ENCODE results near the gene JMJD6. TPM values are rescaled to one million over a fixed set of nuclear protein-coding genes. Genes with fewer than 3 reads are reported as not detected.
A peak's percentile ranks its signal among the peaks of the same experiment; 100 is the strongest.
"Not testable (repeated sequence)": the region's sequence is repeated elsewhere in the genome, so short reads cannot be mapped to it uniquely, and the experiment has no call there.

JMJD6 gene
- total RNA-seq, 4 donors from 2014 or later = 39.0 to 53.8 (median 47.2) TPM

DNA sequence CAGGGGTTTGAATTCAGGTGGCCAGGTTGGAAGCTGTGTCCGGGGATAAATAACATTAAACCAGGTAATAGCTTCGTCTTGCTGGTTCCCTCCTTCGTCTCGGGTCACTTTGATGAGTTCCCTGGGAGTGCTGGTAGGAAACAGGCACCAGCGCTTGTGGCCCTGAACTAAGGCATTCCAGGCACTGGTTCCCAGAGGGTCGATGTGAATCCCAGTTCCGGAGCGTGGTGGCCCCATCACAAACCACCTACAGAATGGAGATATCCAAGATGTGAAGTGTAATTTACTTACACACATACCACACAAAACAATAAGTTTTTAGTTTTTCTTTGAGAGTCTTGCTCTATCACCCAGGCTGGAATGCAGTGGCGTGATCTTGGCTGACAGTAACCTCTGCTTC, 2.6 kb downstream of the JMJD6 start:
- Histone ChIP-seq H3K9me3 (no peaks in the 10 kb centered on the region), H3K4me1 (peaks cover 2 to 68% (median 31%) of the 10 kb centered on the region in 3 donors), H3K36me3 (peaks cover 0 to 61% of the 10 kb centered on the region in 2 donors), H3K27ac (peak overlapping the region in 3 of 4 donors; percentile 44 to 100 (median 100)), H3K27me3 (no peaks in the 10 kb centered on the region), H3K4me3 (peak overlapping the region in 1 of 2 donors; percentile 77)
- WGBS, 2 donors (ENCODE audit: low coverage in 1 of 2) = 97% methylated on average over 3 of the region's 9 CpGs; no CpG with 5 or more reads in 1 of the 2 donors
- no peak for TF ChIP-seq POLR2A (IDR thresholded peaks at IDR 0.05)
- TF ChIP-seq, protein P1, sequence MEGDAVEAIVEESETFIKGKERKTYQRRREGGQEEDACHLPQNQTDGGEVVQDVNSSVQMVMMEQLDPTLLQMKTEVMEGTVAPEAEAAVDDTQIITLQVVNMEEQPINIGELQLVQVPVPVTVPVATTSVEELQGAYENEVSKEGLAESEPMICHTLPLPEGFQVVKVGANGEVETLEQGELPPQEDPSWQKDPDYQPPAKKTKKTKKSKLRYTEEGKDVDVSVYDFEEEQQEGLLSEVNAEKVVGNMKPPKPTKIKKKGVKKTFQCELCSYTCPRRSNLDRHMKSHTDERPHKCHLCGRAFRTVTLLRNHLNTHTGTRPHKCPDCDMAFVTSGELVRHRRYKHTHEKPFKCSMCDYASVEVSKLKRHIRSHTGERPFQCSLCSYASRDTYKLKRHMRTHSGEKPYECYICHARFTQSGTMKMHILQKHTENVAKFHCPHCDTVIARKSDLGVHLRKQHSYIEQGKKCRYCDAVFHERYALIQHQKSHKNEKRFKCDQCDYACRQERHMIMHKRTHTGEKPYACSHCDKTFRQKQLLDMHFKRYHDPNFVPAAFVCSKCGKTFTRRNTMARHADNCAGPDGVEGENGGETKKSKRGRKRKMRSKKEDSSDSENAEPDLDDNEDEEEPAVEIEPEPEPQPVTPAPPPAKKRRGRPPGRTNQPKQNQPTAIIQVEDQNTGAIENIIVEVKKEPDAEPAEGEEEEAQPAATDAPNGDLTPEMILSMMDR (IDR thresholded peaks at IDR 0.05) = no peak
- TF ChIP-seq POLR2AphosphoS5 (IDR thresholded peaks at IDR 0.05) = no peak
- TF ChIP-seq EP300 (IDR thresholded peaks at IDR 0.05) = no peak
- ATAC-seq = no peak

DNA sequence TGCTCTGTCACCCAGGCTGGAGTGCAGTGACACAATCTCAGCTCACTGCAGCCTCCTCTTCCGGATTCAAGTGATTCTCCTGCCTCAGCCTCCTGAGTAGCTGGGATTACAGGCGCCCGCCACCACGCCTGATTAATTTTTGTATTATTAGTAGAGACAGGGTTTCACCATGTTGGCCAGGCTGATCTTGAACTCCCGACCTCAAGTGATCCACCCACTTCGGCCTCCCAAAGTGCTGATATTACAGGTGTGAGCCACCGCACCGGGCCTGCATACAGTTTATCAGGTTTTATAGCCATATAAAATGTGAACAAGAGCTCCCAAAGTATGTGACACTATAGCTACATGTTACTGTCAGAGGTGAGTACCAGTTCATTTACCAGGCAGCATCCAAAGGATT, 3.4 kb downstream of the JMJD6 start:
- not testable (repeated sequence) for H3K9me3 ChIP-seq, H3K4me3 ChIP-seq, H3K27me3 ChIP-seq, H3K27ac ChIP-seq, ATAC-seq
- H3K4me1 ChIP-seq = peaks cover 2 to 60% (median 31%) of the 10 kb centered on the region in 3 donors
- 93 to 97% methylated on average over 5 to 8 of the region's 8 CpGs for WGBS, 2 donors (ENCODE audit: low coverage in 1 of 2)
- H3K36me3 ChIP-seq = peaks cover 0 to 69% of the 10 kb centered on the region in 2 donors

DNA sequence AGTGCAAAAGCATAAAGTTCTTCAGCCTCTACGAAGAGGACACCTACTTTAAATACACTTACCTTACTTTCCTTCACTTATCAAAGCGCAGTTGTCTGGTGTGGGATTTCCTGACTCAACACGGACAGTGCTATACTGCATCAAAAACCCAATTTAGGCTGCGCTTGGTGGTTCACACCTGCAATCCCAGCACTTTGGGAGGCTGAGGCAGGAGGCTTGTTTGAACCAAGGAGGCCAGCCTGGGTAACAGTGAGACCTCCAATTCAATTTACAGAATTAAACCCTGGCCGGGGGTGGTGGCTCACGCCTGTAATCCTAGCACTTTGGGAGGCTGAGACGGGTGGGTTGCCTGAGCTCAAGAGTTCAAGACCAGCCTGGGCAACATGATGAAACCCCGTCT, 4.1 kb downstream of the JMJD6 start:
- no peak for TF ChIP-seq EP300 (IDR thresholded peaks at IDR 0.05)
- TF ChIP-seq, protein P1 (IDR thresholded peaks at IDR 0.05) = no peak
- TF ChIP-seq POLR2AphosphoS5 (IDR thresholded peaks at IDR 0.05) = no peak

DNA sequence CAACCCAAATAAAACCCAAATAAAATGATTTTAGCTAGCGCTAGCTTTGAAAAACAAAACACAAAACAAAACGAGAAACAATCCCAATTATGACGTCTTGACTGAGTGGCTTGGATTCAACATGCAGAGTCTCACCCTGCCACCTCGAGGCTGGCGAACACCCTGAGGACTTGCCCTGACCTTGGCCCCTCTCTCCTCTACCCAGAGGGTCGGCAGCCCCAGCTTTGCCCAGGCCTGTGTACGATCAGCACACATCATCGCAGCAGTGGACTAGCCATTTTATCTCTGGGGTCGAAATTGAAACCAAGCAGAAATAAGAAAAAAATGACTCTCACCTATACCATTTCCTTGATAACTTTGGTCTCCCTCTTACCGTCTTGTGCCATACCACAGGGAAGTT, 4.9 kb downstream of the JMJD6 start:
- Histone ChIP-seq H3K4me1 (peaks cover 5 to 62% (median 23%) of the 10 kb centered on the region in 3 donors), H3K27me3 (no peaks in the 10 kb centered on the region), H3K9me3 (no peaks in the 10 kb centered on the region), H3K36me3 (peaks cover 0 to 84% of the 10 kb centered on the region in 2 donors), H3K27ac (peak overlapping the region in 3 of 4 donors; percentile 4 to 26 (median 16)), H3K4me3 (no peak overlapping the region)
- TF ChIP-seq EP300 (IDR thresholded peaks at IDR 0.05) (no peak), POLR2AphosphoS5 (IDR thresholded peaks at IDR 0.05) (no peak), POLR2A (IDR thresholded peaks at IDR 0.05) (no peak)
- TF ChIP-seq, protein P1 (IDR thresholded peaks at IDR 0.05) = no peak
- 81 to 82% methylated on average over 5 to 10 of the region's 10 CpGs for WGBS, 2 donors (ENCODE audit: low coverage in 1 of 2)
- ATAC-seq = no peak

More for the DNA sequence above, 4.1 kb downstream of the JMJD6 start:
- H3K36me3 ChIP-seq = peaks cover 0 to 76% of the 10 kb centered on the region in 2 donors
- H3K27ac ChIP-seq = no peak overlapping the region
- no peak overlapping the region for H3K4me3 ChIP-seq
- H3K27me3 ChIP-seq = no peaks in the 10 kb centered on the region
- WGBS, 2 donors (ENCODE audit: low coverage in 1 of 2) = 70 to 77% methylated on average over 5 of the region's 8 CpGs
- ATAC-seq = no peak
- no peaks in the 10 kb centered on the region for H3K9me3 ChIP-seq
- peaks cover 2 to 56% (median 24%) of the 10 kb centered on the region in 3 donors for H3K4me1 ChIP-seq

DNA sequence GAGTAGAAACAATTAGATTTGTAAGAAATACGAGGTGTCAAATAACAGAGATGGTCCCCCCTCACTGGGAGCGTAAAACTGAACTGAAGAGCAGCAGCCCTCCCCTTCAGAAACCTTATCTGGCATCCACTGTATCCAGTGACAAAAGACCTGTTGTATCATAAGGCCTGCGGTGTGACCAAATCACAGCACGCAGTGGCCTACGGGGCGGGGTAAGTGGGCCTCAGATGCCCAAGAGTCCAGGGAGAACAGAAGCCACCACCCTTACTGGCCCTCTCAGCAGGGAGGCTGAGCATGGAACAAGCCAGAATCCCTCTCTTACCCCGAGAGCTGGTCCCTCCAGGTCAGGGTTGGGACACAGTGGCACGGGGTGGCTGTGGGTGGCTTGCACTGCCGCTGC, 5.5 kb downstream of the JMJD6 start:
- no peaks in the 10 kb centered on the region for H3K27me3 ChIP-seq
- H3K27ac ChIP-seq = peak overlapping the region in 2 of 4 donors; percentile 16 to 20
- 79 to 88% methylated on average over 5 of the region's 9 CpGs for WGBS, 2 donors (ENCODE audit: low coverage in 1 of 2)
- TF ChIP-seq, protein P1 (IDR thresholded peaks at IDR 0.05) = no peak
- TF ChIP-seq POLR2A (IDR thresholded peaks at IDR 0.05) = no peak
- no peak for TF ChIP-seq EP300 (IDR thresholded peaks at IDR 0.05)
- TF ChIP-seq POLR2AphosphoS5 (IDR thresholded peaks at IDR 0.05) = no peak
- H3K9me3 ChIP-seq = no peaks in the 10 kb centered on the region
- H3K4me1 ChIP-seq = peaks cover 6 to 68% (median 23%) of the 10 kb centered on the region in 3 donors
- peaks cover 0 to 90% of the 10 kb centered on the region in 2 donors for H3K36me3 ChIP-seq
- ATAC-seq = no peak
- no peak overlapping the region for H3K4me3 ChIP-seq

Data from gastroesophageal sphincter (tissue), 4 donors.